ENCODE data around the gene ZNF483.

The ZNF483 gene

GRCh38 chr9:111604054-111604615 is 79.2 kb downstream of the ZNF483 start:
- no peak for TF ChIP-seq ZNF70 (CRISPR knock-in tag; IDR thresholded peaks at IDR 0.05)
- TF ChIP-seq ISL1 (CRISPR knock-in tag; IDR thresholded peaks at IDR 0.05) = no peak
- TF ChIP-seq CSRNP3 (CRISPR knock-in tag; IDR thresholded peaks at IDR 0.05) = no peak
- TF ChIP-seq TCF4 (CRISPR knock-in tag; IDR thresholded peaks at IDR 0.05; ENCODE audit: borderline replicate concordance) = no peak
- no peak for ATAC-seq

- no peak for TF ChIP-seq CREB5 (CRISPR knock-in tag; IDR thresholded peaks at IDR 0.05; ENCODE audit: low read depth)
- TF ChIP-seq CSDC2 (CRISPR knock-in tag; IDR thresholded peaks at IDR 0.05) = no peak
- no peak for TF ChIP-seq ZNF70 (CRISPR knock-in tag; IDR thresholded peaks at IDR 0.05)
- no peak for TF ChIP-seq SNAI2 (CRISPR knock-in tag; IDR thresholded peaks at IDR 0.05)
- TF ChIP-seq ARNTL (CRISPR knock-in tag; IDR thresholded peaks at IDR 0.05; ENCODE audit: borderline replicate concordance, low read depth) = no peak
- TF ChIP-seq ZC3H10 (CRISPR knock-in tag; IDR thresholded peaks at IDR 0.05) = no peak
- no peak for ATAC-seq
These were observed 80.1 kb downstream of the ZNF483 start for GRCh38 chr9:111605041-111605559.

- ATAC-seq = no peak
- TF ChIP-seq ZFP30 (CRISPR knock-in tag; IDR thresholded peaks at IDR 0.05) = no peak
- no peak for TF ChIP-seq ESRRG (CRISPR knock-in tag; IDR thresholded peaks at IDR 0.05)
- no peak for TF ChIP-seq BACH2 (CRISPR knock-in tag; IDR thresholded peaks at IDR 0.05; ENCODE audit: borderline replicate concordance)
- TF ChIP-seq CSRNP3 (CRISPR knock-in tag; IDR thresholded peaks at IDR 0.05) = no peak
- TF ChIP-seq CREB5 (CRISPR knock-in tag; IDR thresholded peaks at IDR 0.05; ENCODE audit: low read depth) = no peak
- no peak for TF ChIP-seq POU6F1 (CRISPR knock-in tag; IDR thresholded peaks at IDR 0.05; ENCODE audit: borderline replicate concordance, low read depth)
These were observed 85.2 kb downstream of the ZNF483 start for GRCh38 chr9:111610149-111610548.

GRCh38 chr9:111610845-111611244 is 85.9 kb downstream of the ZNF483 start:
- ATAC-seq = no peak
- TF ChIP-seq CREB5 (CRISPR knock-in tag; IDR thresholded peaks at IDR 0.05; ENCODE audit: low read depth) (no peak), ZC3H10 (CRISPR knock-in tag; IDR thresholded peaks at IDR 0.05) (no peak), TOX (CRISPR knock-in tag; IDR thresholded peaks at IDR 0.05; ENCODE audit: borderline replicate concordance) (no peak), POU6F1 (CRISPR knock-in tag; IDR thresholded peaks at IDR 0.05; ENCODE audit: borderline replicate concordance, low read depth) (no peak), ZNF565 (CRISPR knock-in tag; conservative IDR thresholded peaks at IDR 0.05; ENCODE audit: low read depth) (no peak), ZFP30 (CRISPR knock-in tag; IDR thresholded peaks at IDR 0.05) (no peak), TCF4 (CRISPR knock-in tag; IDR thresholded peaks at IDR 0.05; ENCODE audit: borderline replicate concordance) (no peak), BACH2 (CRISPR knock-in tag; IDR thresholded peaks at IDR 0.05; ENCODE audit: borderline replicate concordance) (no peak), CSRNP3 (CRISPR knock-in tag; IDR thresholded peaks at IDR 0.05) (no peak), PATZ1 (CRISPR knock-in tag; IDR thresholded peaks at IDR 0.05; ENCODE audit: borderline replicate concordance) (no peak), OSR1 (CRISPR knock-in tag; IDR thresholded peaks at IDR 0.05) (no peak), ISL1 (CRISPR knock-in tag; IDR thresholded peaks at IDR 0.05) (no peak), ZNF8 (CRISPR knock-in tag; IDR thresholded peaks at IDR 0.05) (no peak), SNAI2 (CRISPR knock-in tag; IDR thresholded peaks at IDR 0.05) (no peak), GLIS3 (CRISPR knock-in tag; IDR thresholded peaks at IDR 0.05) (no peak), CSDC2 (CRISPR knock-in tag; IDR thresholded peaks at IDR 0.05) (no peak), ZFP3 (CRISPR knock-in tag; IDR thresholded peaks at IDR 0.05) (no peak)
